HG02642 (cell line): ENCODE data around the gene FADD.
"Not testable (repeated sequence)": the region's sequence is repeated elsewhere in the genome, so short reads cannot be mapped to it uniquely, and the experiment has no call there.

Experiments
- ATAC-seq: cut with Tn5 transposase; IDR thresholded peaks from one replicate; pipeline ENCODE4 v1.9.1; 2021; ENCODE audit warnings: mild to moderate bottlenecking; ENCODE audit not compliant: unreplicated experiment, poor library complexity

FADD gene

DNA sequence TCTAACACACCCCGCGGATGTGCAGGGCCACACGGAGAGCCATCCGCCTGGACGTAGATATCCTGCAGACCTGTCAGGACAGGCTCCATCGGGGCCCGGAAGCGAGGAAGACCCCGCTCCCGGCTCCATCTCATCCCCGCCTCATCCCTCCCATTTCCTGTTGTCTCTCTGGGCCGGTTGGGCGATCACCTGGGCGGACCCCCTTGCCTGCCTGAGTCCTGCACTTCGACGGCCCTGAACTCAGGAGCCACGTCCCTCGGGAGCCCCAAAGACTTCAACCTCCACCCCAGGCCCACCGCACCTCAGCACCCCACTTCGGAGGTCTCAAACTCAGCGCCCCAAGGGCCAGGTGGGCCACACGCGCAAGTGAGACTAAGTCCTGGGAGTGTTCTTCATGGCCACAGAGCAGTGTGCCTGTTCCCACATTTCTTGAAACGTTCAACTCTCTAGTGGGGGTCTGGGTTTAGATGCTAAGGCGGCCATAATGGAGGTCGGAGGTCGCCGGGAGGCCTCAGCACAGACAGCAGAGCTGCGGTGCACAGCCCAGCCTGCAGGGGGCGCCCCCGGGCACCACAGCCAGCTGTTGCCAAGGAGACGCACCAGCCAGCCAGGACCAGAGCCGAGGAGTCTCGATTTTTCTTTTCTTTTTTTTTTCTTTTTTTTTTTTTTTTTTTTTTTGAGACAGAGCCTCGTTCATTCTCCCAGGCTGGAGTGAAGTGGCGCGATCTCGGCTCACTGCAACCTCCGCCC lies 26.0 kb upstream of the FADD start:
- no peak for ATAC-seq

DNA sequence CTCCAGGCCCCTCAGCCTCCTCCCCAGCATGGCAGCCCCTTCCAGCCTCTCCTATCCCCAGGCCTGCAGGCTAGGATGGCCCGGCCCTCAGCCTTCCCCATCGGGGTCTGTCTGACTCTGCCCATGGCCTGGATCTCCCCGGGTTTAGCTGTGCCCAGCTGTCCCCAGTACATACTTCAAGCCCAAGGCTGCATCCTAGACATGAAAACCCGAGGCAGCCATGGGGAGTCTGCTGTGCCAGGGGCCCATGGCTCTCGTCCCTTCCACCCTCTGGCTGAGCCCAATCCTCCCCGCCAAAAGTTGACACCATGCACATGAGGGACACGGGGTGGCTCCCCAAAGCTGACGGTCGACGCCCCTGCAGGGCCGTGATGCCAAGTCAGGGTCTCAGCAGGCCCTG lies 22.2 kb upstream of the FADD start:
- no peak for ATAC-seq

DNA sequence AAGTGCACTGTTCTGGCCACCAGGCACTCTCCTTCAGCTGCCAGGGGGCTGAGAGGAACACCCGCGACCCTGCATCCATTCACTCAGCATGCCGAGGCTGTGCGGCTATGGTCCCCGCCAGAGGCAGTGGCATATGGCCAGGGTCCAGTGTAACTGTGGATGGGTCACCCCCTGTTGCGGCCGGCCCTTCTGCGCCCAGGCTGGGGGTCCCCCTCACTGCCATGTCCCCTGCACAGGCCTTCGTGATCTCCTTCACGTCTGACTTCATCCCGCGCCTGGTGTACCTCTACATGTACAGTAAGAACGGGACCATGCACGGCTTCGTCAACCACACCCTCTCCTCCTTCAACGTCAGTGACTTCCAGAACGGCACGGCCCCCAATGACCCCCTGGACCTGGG lies 20.8 kb upstream of the FADD start:
- no peak for ATAC-seq

DNA sequence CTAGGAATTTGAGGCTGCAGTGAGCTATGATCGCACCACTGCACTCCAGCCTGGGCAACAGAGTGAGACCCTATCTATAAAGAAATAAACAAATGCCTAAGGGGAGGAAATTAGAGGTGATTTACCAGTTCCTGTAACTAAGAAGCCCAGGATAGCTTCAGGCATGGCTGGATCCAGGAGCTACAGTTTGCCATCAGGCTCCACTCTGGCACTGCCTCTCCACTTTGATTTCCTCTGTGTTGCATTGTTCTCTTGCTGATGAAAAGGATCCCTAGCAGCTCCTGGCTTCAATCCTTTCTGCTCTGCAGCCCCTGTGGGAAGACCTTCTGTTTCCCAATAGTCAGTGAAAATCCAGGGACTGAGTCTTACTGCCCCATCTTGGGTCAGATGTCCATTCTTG lies 20.1 kb upstream of the FADD start:
- ATAC-seq: no peak

DNA sequence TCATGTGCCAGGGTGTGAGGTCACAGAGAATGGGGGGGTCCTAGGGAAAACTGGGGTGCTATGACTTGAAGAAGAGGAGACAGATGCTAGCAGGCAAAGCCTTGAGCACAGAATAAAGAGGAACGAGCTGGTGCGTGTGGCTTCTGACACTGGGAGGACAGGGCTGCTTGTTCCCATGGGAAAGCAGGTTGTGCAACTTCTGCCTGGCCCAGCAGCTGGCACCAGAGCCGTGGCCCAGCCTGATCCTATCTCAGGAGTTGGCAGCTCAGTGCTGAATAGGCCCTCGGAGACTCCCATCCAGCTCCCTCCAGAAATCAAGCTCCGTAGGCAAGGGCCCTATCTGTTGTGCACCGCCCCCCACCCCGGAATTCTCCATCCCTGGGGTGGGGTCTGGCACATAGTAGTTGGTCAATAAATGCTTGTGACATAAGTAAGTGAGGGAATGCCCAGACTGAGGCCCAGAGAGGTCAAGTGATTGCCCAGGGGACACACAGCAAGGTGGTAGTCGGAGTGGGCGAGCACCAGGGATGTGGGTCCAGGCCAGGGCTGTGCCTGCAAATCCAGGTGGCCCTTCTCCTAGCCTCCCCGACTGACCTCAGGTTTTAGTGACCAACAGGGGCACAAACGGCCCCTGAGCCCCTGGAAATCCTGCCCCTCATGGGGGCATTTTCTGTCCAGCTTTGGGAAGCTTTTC lies 19.5 kb upstream of the FADD start:
- no peak for ATAC-seq

DNA sequence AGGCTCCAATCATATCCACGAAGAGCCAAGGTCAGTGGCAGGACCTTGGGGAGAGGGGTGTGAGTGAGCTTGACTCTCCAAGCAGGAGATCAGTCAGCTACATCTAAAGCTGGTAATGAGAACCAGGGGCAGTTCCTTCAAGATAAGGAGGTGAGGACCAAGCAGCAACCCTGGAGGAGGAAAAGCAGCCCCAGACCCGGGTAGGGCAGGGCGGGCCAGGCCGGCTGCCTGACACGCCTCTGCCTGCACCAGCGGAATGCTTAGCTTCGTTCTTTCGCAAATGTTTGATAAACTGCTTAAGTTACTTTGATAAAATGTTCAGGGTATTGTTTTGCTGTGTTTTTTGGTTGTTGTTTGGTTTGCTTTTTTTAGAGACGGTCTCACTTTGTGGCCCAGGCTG lies 18.7 kb upstream of the FADD start:
- no peak for ATAC-seq

DNA sequence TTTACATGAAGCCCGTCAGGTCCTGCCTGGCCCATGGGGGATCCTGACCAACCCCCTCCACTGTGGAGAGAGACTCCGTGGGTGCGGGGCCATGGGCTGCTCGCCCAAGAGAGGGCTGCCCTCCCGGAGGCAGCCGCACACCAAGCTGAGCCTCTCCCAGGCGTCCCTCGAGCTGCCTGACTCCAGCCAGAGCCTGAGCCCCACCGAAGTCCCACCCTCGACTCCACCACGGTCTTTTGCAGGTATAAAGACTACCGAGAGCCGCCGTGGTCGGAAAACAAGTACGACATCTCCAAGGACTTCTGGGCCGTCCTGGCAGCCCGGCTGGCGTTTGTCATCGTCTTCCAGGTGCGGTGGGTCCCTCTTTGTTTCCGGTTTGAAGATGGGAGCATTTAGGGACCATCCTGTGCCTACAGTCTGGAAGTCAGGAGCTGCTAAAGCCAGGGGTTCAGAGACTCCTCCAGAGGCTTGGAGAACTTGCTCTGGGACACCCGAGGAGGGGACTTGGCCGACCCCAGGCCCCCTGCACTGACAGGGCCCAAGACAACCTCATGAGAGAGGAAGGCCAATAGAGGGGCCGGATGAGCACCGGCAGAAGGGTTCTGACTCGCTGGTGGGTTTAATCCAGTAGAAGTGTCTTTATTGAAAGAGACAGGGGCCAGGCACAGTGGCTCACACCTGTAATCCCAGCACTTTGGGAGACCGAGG lies 17.6 kb upstream of the FADD start:
- no peak for ATAC-seq

DNA sequence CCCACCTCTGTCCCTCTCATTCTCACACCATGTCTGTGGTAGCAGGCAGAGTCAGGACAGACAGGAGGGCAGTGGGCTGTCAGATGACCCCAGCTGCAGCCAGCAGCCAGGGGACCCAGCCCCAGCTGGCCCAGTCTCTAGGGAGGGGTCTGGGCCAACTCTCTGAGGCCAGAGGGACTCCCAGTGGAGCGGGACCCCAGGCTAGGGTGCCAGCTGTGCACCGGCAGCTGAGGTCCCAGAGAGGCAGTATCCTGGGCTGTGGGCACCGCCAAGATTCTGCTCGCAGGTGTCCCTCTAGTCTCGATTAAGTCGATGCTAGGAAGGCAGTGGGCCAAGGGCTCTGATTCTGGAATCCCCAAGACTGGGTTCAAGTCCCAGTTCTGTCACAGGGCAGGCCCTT lies 16.7 kb upstream of the FADD start:
- ATAC-seq: no peak

DNA sequence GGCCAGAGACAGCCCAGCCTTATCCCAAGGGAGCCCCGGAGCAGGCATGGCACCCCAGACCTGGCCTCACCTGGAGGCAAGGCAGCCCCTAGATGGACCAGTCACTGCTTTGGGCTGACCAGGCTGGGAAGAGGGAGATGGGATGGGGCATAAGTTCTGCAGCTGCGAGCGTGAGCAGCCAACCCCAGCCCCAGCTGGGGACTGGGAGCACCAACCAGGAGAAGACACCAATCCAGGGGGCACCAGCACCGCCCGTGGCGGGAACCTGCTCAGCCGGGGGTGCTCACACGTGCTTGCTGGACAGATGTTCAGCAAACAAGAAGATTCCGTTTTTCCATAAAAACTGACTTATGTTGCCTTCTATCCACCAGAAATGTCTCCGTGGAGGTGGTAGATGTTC lies 16.2 kb upstream of the FADD start:
- no peak for ATAC-seq

DNA sequence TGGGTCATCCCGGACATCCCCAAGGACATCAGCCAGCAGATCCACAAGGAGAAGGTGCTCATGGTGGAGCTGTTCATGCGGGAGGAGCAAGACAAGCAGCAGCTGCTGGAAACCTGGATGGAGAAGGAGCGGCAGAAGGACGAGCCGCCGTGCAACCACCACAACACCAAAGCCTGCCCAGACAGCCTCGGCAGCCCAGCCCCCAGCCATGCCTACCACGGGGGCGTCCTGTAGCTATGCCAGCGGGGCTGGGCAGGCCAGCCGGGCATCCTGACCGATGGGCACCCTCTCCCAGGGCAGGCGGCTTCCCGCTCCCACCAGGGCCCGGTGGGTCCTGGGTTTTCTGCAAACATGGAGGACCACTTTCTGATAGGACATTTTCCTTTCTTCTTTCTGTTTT lies 15.3 kb upstream of the FADD start:
- ATAC-seq: no peak

DNA sequence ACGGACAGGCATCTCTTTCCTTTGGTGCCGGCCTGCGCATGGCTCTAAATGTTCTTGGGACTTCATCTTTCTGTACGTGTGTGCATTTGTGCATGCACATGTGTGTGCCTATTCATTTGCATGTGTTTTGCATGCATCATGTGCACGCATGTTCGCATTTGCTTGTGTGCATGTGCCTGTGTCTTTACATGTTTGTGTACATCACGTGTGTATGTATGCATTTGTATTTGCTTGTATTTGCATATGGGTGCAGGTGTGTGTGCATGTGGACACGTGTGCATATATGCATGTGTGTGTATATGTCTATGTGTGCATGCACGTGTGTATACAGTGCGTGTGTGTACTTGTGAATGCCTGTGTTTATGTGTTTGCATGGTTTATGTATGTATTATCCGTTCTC lies 13.5 kb upstream of the FADD start:
- ATAC-seq: no peak

DNA sequence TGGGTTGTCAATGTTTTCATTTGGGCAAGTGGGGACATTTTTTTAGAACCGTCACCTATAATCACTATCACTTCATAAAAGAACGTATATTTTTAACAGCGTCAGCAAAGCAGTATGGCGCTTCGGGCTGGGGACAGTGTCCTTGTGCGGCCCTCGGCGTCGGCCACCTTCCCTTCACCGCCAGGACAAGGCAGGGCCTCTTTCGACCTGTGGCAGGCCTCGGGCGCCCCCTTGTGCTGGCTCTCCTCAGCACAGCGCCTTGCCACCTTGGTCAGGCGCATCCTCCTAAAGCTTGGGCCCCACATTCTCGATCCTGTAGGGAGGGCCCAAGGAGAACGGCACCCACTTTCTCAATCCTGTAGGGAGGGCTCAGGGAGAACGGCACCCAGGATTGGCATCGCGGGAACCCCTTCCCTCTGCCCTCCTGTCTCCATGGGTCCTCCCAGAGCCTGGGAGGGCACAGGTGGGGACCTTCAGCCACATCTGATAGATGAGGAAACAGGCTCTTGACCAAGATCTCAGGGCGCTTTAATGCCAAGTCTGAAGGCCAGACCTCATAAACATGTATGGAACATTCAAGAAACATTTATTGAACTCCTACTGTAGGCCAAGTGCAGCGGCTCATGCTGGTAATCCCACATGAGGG lies 11.5 kb upstream of the FADD start:
- ATAC-seq: no peak

DNA sequence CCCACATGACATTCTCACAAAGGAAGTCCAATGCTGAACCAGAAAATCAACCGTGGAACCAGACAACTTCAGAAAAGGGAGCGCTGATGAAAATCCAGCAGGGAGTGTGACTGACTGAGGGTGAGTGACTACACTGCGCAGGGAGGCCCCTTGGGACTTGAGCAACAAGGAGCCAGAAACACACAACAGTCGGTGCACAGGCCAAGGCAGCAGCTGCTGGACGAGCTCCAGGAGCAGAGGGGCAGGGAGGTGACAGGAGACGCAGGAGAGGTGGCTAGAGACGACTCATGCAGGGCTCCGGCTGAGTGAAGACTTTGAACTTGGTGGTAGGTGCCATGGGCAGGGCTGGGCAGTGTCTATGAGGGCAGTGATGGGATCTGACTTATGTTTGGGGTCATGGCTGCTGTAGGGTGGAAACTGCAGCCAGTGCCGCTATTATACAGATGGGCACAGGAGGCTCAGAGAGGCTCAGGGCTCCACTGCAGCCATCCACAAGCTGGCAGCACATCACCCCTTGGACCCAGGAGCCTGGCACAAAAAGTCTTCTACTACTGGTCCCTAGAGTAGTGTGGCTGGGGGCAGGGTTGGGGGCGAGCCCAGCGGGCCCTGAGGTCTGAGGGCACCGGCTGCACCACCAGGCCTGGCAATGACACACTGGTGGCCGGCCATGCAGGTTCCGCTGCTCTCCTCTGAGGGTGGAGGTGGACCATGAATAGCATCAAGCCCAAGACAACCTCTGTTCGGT lies 10.3 kb upstream of the FADD start:
- no peak for ATAC-seq

DNA sequence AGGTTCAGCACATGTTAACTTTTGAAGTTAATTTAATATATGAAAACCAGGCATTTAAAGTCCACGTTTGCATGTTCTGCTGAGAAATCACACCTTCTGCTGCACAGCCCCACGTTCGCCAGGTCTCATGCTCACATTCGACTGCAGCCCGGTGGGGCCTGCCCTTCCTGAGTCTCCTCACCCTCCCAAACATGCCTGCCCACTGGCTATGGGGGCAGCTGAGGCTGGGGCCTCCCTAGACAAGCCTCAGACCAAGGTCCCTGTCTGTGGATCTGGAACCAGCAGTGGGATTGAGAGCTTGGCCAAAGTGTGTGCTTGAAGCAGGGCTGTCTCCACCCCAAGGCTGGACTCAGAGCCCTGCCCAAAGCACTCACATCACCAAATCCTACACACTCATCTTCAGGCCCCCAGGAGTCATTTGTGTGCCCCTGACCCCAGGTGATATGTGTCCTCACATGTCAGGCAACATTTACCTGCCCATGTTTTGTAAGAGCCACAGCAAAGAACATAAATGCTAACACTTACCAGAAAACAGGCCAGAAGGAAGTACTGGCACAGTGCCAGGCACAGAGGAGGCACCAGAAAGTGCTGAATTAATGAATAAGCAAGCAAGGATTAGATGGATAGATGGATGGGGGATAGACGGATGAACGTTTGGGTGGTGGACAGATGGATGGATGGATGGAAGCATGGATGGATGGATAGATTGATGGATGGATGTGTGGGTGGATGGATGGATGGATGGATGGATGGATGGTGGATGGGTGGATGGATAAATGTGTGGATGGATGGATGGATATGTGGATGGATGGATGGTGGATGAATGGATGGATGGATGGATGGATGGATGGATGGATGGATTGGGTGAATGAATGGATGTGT lies 9.4 kb upstream of the FADD start:
- no peak for ATAC-seq

DNA sequence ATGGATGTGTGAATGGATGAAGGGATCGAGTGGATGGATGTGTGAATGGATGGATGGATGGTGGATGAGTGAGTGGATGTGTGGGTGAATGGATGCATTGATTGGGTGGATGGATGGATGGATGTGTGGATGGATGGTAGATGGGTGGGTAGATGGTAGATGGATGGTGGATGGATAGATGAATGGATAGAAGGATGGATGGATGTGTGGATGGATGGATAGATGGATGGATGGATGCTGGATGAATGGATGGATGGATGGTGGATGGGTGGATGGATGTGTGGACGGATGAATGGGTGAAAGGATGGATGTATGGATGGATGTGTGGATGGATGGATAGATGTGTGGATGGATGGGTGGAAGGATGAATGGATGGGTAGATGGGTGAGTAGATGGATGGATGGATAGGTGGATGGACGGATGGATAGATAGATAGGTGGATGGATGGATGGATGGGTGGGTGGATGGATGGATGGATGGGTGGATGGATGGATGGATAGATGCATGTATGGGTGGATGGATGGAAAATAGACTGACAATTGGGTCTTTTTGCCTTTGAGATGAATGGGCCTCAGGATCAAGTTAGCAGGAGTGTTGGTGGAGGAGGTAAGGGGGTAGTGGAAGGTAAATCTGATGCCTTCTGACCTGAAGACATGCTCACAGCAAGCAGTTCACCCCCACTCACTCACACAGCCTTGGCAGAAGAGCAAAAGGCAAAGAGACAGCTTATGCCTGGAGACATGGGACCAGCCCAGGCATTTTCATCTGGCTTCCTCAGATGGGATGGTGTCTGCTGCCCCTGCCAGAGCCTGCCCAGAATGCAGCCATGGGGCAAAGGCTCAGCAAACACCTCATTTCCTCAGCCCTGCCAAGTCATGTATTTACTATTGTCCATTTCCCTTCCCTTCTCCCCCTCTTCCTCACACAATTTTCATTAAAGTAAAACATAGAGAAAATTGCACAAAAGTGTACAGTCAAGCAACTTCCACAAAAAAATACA lies 8.0 kb upstream of the FADD start:
- ATAC-seq: no peak

DNA sequence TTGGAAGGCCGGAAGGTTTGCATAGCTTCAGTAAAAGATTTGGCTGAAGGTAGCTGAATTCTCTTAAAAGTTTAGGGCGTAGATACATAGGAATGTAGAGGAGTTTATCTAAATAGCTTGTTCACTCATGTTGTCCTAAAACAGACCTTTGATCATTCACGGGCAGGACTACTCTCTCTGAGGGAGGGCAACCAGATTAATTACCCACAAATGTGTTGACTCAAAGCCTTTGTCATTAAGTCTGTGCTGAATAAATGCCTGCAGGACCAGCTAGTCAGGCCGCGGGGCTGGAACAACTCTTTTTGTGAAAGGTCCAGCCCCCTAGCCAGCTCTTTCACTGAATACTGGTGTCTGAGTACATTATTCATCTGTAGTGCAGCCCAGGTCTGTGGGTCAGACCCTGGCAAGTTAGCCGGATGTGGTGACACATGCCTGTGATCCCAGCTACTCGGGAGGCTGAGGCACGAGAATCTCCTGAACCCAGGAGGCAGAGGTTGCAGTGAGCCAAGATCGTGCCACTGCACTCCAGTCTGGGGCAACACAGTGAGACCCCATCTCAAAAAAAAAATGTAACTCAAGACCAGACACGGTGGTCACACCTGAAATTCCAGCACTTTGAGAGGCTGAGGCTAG lies 2.8 kb upstream of the FADD start:
- no peak for ATAC-seq

DNA sequence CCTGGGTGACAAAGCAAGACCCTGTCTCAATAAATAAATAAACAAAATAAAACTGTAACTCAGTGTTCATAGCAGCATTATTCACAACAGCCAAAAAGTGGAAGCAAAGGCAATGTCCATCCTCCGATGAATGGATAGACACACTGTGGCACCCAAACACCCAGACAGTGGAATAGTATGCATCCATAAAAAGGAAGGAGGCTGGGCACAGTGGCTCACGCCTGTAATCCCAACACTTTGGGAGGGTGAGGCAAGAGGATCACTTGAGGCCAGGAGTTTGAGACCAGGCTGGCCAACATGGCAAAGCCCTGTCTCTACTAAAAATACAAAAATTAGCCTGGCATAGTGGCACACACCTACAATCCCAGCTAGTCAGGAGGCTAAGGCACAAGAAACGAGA lies 2.0 kb upstream of the FADD start:
- not testable (repeated sequence) for ATAC-seq
